Thymus (tissue), 11 donors: ENCODE results near the gene PLK3. TPM values are rescaled to one million over a fixed set of nuclear protein-coding genes. Genes with fewer than 3 reads are reported as not detected.
A peak's percentile ranks its signal among the peaks of the same experiment; 100 is the strongest.

ENCODE experiments used
- DNase-seq, 9 donors: peaks; one replicate each; pipeline ENCODE4 v3.0.0-alpha.2; 2013; ENCODE audit warnings: low spot score in 9 of 9, low read depth in 6 of 9, missing footprints in 1 of 9
- H3K27ac ChIP-seq, 2 donors: one replicate each; pipeline ENCODE4 v1.5.1; 2013; ENCODE audit warnings: control low read depth in 1 of 2, low read depth in 1 of 2, low read length in 1 of 2, mild to moderate bottlenecking in 1 of 2, moderate library complexity in 1 of 2
- H3K27me3 ChIP-seq, 2 donors: one replicate each; pipeline ENCODE4 v1.5.1; 2013; ENCODE audit warnings: low read length in 1 of 2; ENCODE audit not compliant: control insufficient read depth in 2 of 2, insufficient read depth in 1 of 2
- H3K36me3 ChIP-seq, 2 donors: one replicate each; pipeline ENCODE4 v1.5.1; 2013; ENCODE audit warnings: low read length in 1 of 2, mild to moderate bottlenecking in 1 of 2, moderate library complexity in 1 of 2; ENCODE audit not compliant: control insufficient read depth in 2 of 2, insufficient read depth in 2 of 2
- H3K4me1 ChIP-seq, 2 donors: one replicate each; pipeline ENCODE4 v1.5.1; 2013; ENCODE audit warnings: low read length in 2 of 2; ENCODE audit not compliant: control insufficient read depth in 2 of 2, insufficient read depth in 2 of 2
- H3K4me3 ChIP-seq, 2 donors: one replicate each; pipeline ENCODE4 v1.5.1; 2013; ENCODE audit warnings: low read length in 2 of 2, control low read depth in 1 of 2, mild to moderate bottlenecking in 1 of 2
- H3K9me3 ChIP-seq, 2 donors: one replicate each; pipeline ENCODE4 v1.5.1; 2013; ENCODE audit warnings: low read length in 1 of 2, mild to moderate bottlenecking in 1 of 2; ENCODE audit not compliant: control insufficient read depth in 2 of 2, insufficient read depth in 1 of 2
- WGBS: extraction: QIAGEN DNeasy Blood & Tissue Kit; methylation state at CpG from one replicate; pipeline ENCODE4 v1.1.7; 2013; 5-methylcytosine and 5-hydroxymethylcytosine counted together
- polyA plus RNA-seq: library from polyadenylated mRNA; stranded (reverse); fragments of 200-250 nt; gene quantifications from one replicate; pipeline ENCODE4 v1.2.3, GENCODE V29; 2013
- total RNA-seq: library from RNA; stranded (reverse); fragments of 120-200 nt; gene quantifications from one replicate; pipeline ENCODE4 v1.2.4, GENCODE V29; 2013
- donor health status: healthy.

PLK3 gene
- total and polyA plus RNA-seq, 2 donors, result 10.1 to 32.9 TPM

GRCh38 chr1:44798481-44799365 is 1.5 kb upstream of the PLK3 start:
- 96% methylated on average over 10 of the region's 10 CpGs for WGBS
- no peak for DNase-seq
- peaks cover 2 to 39% of the 10 kb centered on the region in 2 donors for H3K4me1 ChIP-seq

GRCh38 chr1:44801491-44802305 is 1.5 kb downstream of the PLK3 start:
- no peaks in the 10 kb centered on the region for H3K9me3 ChIP-seq
- H3K4me1 ChIP-seq, result peaks cover 3 to 43% of the 10 kb centered on the region in 2 donors
- DNase-seq, result no peak
- peak overlapping the region; percentile 21 to 26 for H3K27ac ChIP-seq
- H3K27me3 ChIP-seq, result no peaks in the 10 kb centered on the region
- 87% methylated on average over 13 of the region's 13 CpGs for WGBS
- H3K4me3 ChIP-seq, result peak overlapping the region; percentile 24 to 37
- H3K36me3 ChIP-seq, result peaks cover 36% of the 10 kb centered on the region in 2 donors

More at GRCh38 chr1:44798481-44799365, 1.5 kb upstream of the PLK3 start:
- Histone ChIP-seq H3K36me3 (peaks cover 11 to 13% of the 10 kb centered on the region in 2 donors), H3K27me3 (no peaks in the 10 kb centered on the region), H3K4me3 (no peak overlapping the region), H3K9me3 (no peaks in the 10 kb centered on the region), H3K27ac (no peak overlapping the region)

- no peak for DNase-seq
- H3K36me3 ChIP-seq, result peaks cover 36 to 43% of the 10 kb centered on the region in 2 donors
- H3K4me1 ChIP-seq, result peaks cover 10 to 50% of the 10 kb centered on the region in 2 donors
- no peaks in the 10 kb centered on the region for H3K9me3 ChIP-seq
- no peaks in the 10 kb centered on the region for H3K27me3 ChIP-seq
- no peak overlapping the region for H3K27ac ChIP-seq
- H3K4me3 ChIP-seq, result peak overlapping the region; percentile 24 to 37
- WGBS, result 96% methylated on average over 13 of the region's 13 CpGs
Observed at GRCh38 chr1:44802306-44803061, 2.3 kb downstream of the PLK3 start.

GRCh38 chr1:44803062-44803311 is 2.8 kb downstream of the PLK3 start:
- Histone ChIP-seq H3K36me3 (peaks cover 36 to 43% of the 10 kb centered on the region in 2 donors), H3K27me3 (no peaks in the 10 kb centered on the region), H3K27ac (no peak overlapping the region), H3K9me3 (peaks cover 0 to 4% of the 10 kb centered on the region in 2 donors), H3K4me3 (no peak overlapping the region), H3K4me1 (peaks cover 15 to 56% of the 10 kb centered on the region in 2 donors)
- WGBS, result 98% methylated on average over 9 of the region's 9 CpGs
- no peak for DNase-seq

GRCh38 chr1:44803312-44804095 is 3.3 kb downstream of the PLK3 start:
- Histone ChIP-seq H3K4me3 (no peak overlapping the region), H3K9me3 (peaks cover 0 to 7% of the 10 kb centered on the region in 2 donors), H3K27ac (no peak overlapping the region), H3K4me1 (peaks cover 21 to 61% of the 10 kb centered on the region in 2 donors), H3K36me3 (peaks cover 36 to 43% of the 10 kb centered on the region in 2 donors), H3K27me3 (no peaks in the 10 kb centered on the region)
- no peak for DNase-seq
- 97% methylated on average over 13 of the region's 13 CpGs for WGBS

- 98% methylated on average over 20 of the region's 20 CpGs for WGBS
- Histone ChIP-seq H3K4me1 (peaks cover 40 to 70% of the 10 kb centered on the region in 2 donors), H3K36me3 (peaks cover 36 to 43% of the 10 kb centered on the region in 2 donors), H3K27ac (no peak overlapping the region), H3K4me3 (no peak overlapping the region), H3K9me3 (peaks cover 0 to 12% of the 10 kb centered on the region in 2 donors), H3K27me3 (no peaks in the 10 kb centered on the region)
- DNase-seq, result no peak
Observed at GRCh38 chr1:44805311-44806024, 5.3 kb downstream of the PLK3 start.

GRCh38 chr1:44806025-44806703 is 6.0 kb downstream of the PLK3 start:
- Histone ChIP-seq H3K36me3 (peaks cover 36 to 43% of the 10 kb centered on the region in 2 donors), H3K4me1 (peaks cover 43 to 70% of the 10 kb centered on the region in 2 donors), H3K27me3 (no peaks in the 10 kb centered on the region), H3K9me3 (peaks cover 0 to 12% of the 10 kb centered on the region in 2 donors), H3K27ac (peak overlapping the region; percentile 95 to 98), H3K4me3 (no peak overlapping the region)
- no peak for DNase-seq
- WGBS, result 99% methylated on average over 70 of the region's 70 CpGs
